H54 (cell line): ENCODE data around the gene WDR54.
A peak's percentile ranks its signal among the peaks of the same experiment; 100 is the strongest.
"Not testable (repeated sequence)": the region's sequence is repeated elsewhere in the genome, so short reads cannot be mapped to it uniquely, and the experiment has no call there.

Experiments used
- DNase-seq: peaks from one replicate; pipeline ENCODE4 v3.0.0; 2011; ENCODE audit warnings: low spot score, mixed read lengths; ENCODE audit not compliant: insufficient read length
- FAIRE-seq: peaks from 3 replicates; lab custom pipeline; 2011; peaks lifted over from hg19 to GRCh38; lab: Jason Lieb, UNC
- POLR2A ChIP-seq: IDR thresholded peaks from 2 replicates; pipeline ENCODE4 v1.6.1; 2011; ENCODE audit warnings: low read depth, mild to moderate bottlenecking, low read length

The WDR54 gene

DNA sequence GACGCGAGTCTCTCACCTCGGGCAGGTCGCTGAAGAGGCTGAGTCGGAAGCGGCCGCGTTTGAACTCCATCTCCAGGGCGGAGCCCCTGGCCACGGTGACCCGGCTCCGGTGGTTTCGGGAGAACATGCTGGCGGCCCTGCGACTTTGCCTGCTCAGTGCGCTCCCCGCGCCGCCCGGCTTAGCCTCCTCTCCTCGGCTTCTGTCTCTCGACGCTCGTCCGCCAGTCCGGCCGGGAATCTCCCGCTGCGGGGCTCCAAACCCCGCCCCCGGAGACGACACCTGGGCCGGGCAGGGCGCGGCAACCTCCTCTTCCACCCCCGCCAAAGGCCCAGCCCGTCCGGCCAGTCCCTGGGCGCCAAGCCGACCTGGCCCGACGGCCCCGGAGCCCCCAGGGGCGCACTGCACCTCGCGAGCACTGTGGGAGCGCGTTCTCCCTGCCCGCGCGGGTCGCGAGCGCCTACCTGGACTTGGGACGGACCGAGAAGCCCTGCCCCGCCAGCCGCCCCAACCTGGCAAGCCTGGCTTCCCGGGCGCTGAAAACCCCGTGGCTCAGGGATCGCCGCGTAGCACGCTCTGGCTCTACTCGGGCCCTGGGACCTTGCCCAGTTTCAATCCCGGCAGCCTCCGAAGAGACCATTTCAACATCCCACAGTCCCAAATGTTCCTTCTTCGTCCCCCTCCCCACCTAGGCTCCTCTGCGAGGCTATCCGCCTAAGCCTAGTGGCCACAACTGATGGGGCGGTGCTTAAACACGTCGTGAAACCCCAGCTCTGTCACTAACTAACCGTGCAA lies 20.4 kb downstream of the WDR54 start, which contains the start of gene RTKN:
Gene RTKN (minus strand): TSS at position 248 of the 793 bp plus-strand sequence. CDS start 121 bp downstream, at position 127.
- FAIRE-seq = no peak
- TF ChIP-seq POLR2A = no peak
- DNase-seq = no peak

DNA sequence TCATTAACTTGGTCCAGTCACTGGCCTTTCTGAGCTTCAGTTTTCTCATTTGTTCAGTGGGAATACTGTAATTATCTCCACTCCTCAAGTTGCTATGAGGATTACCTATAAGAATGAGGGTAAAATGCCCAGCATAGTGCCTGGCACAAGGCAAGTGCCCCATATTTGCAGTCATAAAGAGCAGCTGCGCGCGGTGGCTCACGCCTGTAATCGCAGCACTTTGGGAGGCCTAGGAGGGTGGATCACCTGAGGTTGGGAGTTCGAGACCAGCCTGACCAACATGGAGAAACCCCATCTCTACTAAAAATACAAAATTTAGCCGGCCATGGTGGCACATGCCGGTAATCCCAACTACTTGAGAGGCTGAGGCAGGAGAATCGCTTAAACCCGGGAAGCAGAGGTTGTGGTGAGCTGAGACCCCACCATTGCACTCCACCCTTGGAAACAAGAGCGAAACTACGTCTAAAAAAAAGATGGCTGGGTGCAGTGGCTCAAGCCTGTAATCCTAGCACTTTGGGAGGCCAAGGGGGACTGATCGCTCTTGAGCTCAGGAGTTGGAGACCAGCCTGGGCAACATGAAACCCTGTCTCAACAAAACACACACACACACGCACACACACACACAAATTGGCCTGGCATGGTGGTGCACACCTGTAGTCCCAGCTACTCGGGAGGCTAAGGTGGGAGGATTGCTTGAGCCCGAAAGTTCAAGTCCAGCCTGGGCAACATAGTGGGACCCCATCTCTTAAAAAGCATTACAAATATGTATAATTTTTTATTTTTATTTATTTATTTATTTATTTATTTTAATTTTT lies 21.2 kb downstream of the WDR54 start:
- FAIRE-seq, DNase-seq: not testable (repeated sequence)

DNA sequence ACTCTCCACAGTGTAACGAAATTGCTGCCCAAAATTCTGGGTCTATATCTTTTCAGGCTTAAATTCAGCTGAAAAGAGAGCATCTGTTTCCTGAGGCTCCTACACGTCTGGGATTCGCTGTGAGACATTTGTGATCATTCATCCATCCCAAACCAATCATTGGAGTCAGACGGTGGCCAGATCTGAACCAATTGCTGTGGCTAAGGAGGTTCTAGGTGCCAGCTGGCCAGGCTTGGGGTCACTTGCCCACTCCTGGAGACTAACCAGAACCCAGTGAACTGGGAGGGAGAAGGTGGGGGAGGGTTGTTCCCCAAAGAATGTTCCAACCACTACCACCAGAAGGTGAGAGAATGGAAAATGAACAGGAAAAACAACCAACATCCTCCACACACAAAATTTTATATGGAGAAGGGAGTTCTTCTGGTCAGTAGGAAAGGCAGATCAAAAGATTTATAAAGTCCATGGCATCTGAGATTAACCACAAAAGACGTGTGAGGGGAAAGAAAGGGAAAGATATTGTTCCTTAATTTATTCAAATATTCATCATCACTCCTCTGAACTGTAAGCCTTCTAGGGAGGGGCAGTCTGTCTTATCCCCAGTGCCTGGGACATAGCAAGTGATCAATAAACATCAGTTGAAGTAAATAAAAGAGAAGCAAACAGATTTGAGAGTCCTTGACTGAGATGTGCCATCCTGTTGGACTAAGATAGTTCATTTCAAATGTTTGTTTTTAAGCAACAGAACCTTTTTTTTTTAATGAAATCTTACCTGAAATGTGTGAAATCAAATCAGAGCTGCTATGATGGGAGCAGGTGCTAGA lies 23.2 kb downstream of the WDR54 start:
- TF ChIP-seq POLR2A = no peak
- no peak for DNase-seq
- FAIRE-seq = no peak

- DNase-seq (no peak), FAIRE-seq (no peak)
- no peak for TF ChIP-seq POLR2A
Measured at GRCh38 chr2:74447230-74447999, 25.9 kb downstream of the WDR54 start.

DNA sequence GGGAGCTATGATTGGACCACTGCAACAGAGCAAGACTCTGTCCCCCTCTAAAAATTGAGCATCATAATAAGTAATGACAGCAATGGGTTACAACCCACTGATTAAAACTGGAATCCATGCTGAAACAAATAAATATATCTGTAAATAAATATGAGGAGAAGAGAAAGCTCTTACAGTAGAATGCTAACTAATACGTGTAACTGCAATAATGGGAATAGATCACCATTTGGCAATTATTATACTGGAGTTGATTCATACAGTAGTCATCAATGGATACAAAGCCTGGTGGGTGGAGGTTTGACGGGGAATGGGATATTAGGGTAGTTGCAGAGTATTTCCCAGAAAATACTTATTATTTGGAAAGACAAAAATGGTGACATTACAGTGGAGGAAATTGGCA lies 27.2 kb downstream of the WDR54 start:
- no peak for FAIRE-seq
- no peak for TF ChIP-seq POLR2A

GRCh38 chr2:74450570-74451190 lies 29.1 kb downstream of the WDR54 start:
- TF ChIP-seq POLR2A = no peak
- DNase-seq (no peak), FAIRE-seq (no peak)

More for the DNA sequence above, 27.2 kb downstream of the WDR54 start:
- DNase-seq = no peak

- TF ChIP-seq POLR2A = peak; percentile 11; the same call in 1 of the 2 replicates
- peak; percentile 82 for DNase-seq
- FAIRE-seq = peak; percentile 83
Measured at GRCh38 chr2:74454654-74455511, 33.4 kb downstream of the WDR54 start, which contains the start of gene INO80B. Gene INO80B (plus strand): TSS chr2:74455087. CDS start chr2:74455117, 30 bp downstream.

DNA sequence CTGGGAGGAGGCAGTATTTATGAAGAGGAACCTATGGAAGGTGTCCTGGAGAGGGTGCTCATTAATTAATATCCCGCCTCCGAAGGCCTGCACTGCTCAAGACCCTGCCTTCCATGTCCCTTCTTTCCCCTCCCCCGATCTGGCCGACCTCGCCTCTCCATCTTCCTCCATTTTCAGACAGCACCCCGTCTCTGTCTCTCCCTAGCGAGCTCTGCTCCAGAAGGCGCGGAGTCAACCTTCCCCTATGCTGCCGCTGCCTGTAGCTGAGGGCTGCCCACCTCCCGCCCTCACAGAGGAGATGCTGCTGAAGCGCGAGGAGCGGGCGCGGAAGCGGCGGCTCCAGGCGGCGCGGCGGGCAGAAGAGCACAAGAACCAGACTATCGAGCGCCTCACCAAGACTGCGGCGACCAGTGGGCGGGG lies 35.6 kb downstream of the WDR54 start:
- no peak for TF ChIP-seq POLR2A
- no peak for FAIRE-seq

GRCh38 chr2:74457549-74458131 lies 36.1 kb downstream of the WDR54 start:
- peak; percentile 25; the same call in 1 of the 2 replicates for TF ChIP-seq POLR2A
- no peak for DNase-seq

More for the DNA sequence above, 35.6 kb downstream of the WDR54 start:
- DNase-seq = no peak

DNA sequence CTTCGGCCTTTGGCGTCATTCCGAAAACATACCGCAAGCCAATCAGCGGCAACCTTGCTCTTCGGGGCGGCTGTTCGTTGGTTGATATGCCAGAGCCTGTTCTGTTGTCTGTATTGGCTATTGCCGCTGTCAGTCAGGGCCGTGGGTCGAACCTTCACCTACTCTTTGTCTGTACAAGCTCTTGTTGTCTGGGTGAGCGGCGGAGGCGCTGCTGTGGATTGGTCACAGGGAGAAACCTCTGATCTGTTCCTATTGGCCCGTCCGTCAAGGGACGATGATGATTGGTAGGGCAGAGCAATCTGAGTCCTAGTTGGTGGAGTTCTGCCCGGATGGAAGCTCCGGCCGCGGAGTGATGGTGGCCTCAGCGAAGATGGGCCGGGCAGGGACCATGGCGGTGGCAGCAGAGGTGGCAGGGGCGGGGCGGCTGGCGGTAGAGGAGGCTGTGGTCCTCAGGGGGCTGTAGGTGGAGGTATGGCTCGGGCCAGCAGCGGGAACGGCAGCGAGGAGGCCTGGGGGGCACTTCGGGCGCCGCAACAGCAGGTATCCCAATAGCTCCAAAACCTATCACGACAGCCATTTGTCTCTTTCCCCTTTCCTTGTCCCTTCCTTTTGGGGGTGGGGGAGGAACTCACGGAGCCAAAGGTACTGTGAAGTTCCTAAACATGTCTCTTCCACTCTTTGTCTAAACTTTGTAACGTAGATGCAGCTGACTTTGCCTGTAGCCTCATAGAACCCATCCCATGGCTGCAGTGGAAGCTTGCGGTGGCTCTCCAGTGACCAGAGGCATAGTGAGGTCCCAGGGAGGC lies 36.8 kb downstream of the WDR54 start, which contains the start of gene WBP1:
Gene WBP1 (plus strand): TSS at position 307 of the 806 bp plus-strand sequence. CDS start 165 bp downstream, at position 472.
- FAIRE-seq (peak; percentile 85), DNase-seq (peak; percentile 99)
- TF ChIP-seq POLR2A = peak; percentile 61

More at GRCh38 chr2:74457549-74458131, 36.1 kb downstream of the WDR54 start:
- no peak for FAIRE-seq
